Measurements from ENCODE around the gene B4GALT6.

Gene B4GALT6

GRCh38 chr18:31660763-31661162, 23.6 kb downstream of the B4GALT6 start:
- no peak for DNase-seq (ENCODE audit: low read depth in 1 of 2, low spot score in 1 of 2)

DNA sequence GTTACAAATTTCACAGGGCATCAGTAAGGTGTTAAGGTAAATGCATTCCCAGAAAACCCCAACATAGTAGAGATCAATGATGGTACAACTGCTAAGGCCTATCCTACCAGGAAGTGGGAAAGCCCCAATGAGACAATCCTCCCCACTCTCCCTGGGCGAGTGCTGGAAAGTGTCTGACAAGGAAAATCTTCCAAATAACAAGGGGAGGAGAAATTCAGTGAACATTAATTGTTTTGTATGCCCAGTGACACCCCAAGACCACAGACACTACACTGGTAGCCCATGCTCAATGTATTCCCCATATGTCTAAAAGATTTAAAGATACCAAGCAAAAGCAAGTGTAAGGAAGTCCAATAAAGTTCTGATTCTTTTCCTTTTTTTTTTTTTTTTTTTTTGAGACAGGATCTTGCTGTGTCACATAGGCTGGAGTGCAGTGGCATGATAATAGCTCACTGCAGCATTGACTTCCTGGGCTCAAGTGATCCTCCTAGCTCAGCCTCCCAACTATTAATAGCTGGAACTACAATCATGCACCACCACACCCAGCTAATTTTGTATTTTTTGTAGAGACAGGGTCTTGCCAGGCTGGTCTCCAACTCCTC, 24.7 kb downstream of the B4GALT6 start:
- no peak for DNase-seq (ENCODE audit: low read depth in 1 of 2, low spot score in 1 of 2)

DNA sequence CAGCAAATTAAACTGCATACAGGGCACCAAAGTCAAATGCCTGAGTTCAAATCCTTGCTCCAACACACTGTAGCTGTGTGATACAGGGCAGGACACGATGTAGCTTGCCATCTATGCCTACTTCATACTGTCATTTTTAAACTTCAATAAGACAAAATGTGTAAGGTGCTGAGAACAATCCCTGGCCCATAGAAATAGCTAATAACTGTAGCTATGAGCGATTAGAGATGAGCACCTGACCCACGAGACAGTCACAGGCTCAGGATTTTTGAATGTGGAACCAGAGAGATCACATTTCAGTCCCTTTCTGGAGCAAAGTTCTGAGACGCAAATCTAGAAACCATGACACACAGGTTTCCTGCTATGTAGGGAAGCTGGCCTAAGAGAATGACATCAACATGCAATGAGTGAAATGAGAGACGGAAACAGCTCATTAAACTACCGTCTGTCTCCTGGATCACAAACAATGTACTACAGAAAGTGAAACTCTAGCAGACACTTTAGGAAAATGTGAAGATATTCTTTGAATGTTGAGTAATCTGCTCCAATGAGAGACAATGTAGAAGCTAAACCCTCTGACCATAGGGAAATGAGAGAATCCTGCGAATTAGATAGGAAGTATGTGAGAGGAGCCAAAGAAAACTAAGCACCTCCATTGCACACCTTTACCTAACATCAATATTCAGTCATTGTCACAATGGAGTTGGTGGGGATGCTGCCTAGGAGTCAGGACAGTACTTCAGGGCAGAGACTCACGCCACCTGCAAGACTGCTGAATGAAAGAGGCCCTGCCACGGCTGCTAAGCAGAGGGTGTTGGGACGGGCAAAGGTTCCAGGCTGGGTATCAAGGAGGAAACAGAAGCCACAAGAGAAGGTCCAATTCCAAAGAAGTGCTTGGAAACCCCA, 25.5 kb downstream of the B4GALT6 start:
- DNase-seq (ENCODE audit: low read depth in 1 of 2, low spot score in 1 of 2): peak in 1 of 2 donors; percentile 16

GRCh38 chr18:31657823-31658669, 26.3 kb downstream of the B4GALT6 start:
- peak in 1 of 2 donors; percentile 21 for DNase-seq (ENCODE audit: low read depth in 1 of 2, low spot score in 1 of 2)

DNA sequence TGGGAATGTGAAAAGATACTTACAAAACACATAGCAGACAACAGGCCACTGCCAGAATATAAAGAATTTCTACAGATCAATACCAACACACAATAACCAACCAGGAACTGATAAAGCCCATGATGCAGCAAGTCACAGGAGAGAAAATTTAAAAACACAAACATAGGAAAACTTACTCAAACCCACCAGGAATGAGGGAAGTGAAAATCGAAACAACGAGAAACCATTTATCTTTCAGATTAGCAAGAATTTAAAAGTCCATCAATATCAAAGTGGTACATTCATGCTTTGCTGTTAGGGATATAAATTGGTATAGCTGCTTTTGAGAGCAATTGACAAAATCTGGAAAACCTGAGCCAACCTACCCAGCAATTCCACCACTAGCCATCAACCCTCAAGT, 27.6 kb downstream of the B4GALT6 start:
- no peak for DNase-seq (ENCODE audit: low read depth in 1 of 2, low spot score in 1 of 2)

DNA sequence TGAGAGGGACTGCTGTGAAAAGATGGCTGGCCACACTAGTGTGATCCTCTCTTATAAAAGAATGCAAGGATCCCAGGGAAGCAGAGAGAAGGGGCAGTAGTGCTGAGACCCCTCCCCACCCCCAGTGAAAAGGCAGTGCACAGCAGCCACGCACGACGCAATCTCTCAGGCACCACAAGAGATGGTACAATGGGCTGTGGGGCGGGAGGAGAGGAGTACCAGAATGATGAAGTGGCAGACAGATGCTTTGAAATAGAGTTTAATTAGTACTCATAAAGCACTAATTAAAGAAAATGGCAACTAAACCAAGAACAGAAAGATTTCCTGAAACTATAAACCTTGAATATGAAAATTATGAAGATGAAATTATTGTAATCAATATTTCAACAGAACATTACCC, 29.0 kb downstream of the B4GALT6 start:
- DNase-seq (ENCODE audit: low read depth in 1 of 2, low spot score in 1 of 2): no peak

DNA sequence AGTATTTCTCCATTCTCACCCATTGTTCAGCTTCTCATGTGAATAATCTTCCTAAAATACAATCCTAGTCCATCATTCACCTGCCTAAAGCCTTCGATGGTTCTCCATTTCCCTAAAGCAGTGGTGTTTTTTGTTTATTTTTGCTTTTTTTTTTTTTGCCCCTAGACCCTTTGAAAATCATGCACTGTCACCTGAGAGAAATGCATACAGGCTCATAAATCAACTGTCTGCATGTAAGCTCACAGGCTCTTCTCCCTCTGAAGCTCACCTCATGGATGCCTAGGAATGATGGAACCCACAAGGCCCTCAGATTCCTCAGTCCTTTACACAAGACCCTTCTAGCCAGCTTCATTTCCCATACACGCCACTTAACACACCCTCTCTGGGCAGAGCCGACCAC, 31.5 kb downstream of the B4GALT6 start:
- no peak for DNase-seq (ENCODE audit: low read depth in 1 of 2, low spot score in 1 of 2)

DNA sequence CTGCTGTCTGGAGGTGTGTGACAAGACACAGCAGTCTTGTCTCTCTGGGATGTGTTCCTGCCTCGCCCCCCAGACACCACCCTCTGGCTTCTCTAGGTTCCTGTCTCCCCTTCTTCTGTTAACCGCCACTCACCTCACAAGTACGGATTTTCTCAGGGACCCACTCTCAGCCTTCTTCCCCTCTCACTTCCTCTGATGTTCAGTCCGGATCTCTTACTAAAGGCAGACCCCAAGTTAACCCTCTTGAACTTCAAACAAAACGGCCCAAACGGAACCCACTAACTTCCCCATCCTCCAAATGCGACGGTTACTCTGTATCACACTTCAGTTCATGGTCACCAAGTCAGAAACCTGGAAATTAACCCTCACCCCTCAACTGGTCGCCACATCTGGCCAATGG, 32.0 kb downstream of the B4GALT6 start:
- DNase-seq (ENCODE audit: low read depth in 1 of 2, low spot score in 1 of 2): no peak

- DNase-seq (ENCODE audit: low read depth in 1 of 2, low spot score in 1 of 2): no peak
Observed at GRCh38 chr18:31651369-31651768, 33.0 kb downstream of the B4GALT6 start.

- no peak for DNase-seq (ENCODE audit: low read depth in 1 of 2, low spot score in 1 of 2)
Observed at GRCh38 chr18:31649978-31650719, 34.2 kb downstream of the B4GALT6 start.

GRCh38 chr18:31649449-31649848, 34.9 kb downstream of the B4GALT6 start:
- DNase-seq (ENCODE audit: low read depth in 1 of 2, low spot score in 1 of 2): no peak

GRCh38 chr18:31648966-31649429, 35.4 kb downstream of the B4GALT6 start:
- DNase-seq (ENCODE audit: low read depth in 1 of 2, low spot score in 1 of 2): no peak

GRCh38 chr18:31648458-31648857, 35.9 kb downstream of the B4GALT6 start:
- no peak for DNase-seq (ENCODE audit: low read depth in 1 of 2, low spot score in 1 of 2)

DNA sequence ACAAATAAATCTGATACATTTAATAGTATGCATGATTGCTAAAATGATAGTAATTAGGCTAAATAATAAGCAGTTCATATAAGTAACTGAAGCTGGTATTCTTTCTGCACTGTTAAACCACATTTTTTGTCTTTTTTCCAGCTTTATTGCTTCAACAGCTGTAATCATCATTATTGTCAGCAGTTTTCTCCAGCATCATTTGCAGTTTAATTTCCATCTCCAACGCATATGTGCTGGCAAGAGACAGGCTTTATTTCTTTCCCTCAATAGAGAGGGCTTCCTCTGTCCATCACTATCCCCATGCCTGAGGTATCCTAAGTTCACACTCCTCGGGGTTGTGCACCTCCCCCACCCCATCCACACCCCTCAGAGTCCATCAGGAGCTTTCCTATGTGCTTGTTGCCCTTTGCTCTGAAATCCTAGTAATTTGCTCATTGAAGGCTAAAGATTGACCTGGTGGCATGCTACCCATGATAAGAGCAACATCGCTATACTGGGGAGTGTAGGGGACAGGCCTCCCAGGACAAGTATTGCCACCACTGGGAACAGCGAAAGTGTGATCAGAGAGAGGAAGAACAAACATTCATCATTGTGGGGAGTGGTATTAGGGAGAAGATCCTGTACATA, 37.1 kb downstream of the B4GALT6 start:
- DNase-seq (ENCODE audit: low read depth in 1 of 2, low spot score in 1 of 2): no peak

GRCh38 chr18:31646332-31647126, 37.9 kb downstream of the B4GALT6 start:
- no peak for DNase-seq (ENCODE audit: low read depth in 1 of 2, low spot score in 1 of 2)

DNA sequence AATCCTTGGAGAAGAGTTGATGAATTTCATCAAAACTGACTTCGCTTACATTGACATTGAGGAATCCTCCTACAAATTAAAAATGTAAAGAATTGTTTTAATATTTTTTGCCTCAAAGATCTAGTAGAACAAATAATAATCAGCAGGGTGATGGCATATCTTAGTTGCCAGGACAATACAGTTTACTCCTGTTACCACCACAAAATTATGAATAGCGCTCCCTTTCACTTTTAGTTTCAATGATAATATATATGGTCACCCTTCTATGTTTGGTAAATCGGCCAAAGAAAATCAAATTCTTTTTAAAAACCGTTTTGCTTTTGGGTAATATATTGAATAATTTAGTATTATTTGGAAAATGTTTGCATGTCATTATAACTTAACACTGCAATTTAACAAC, 39.0 kb downstream of the B4GALT6 start:
- no peak for DNase-seq (ENCODE audit: low read depth in 1 of 2, low spot score in 1 of 2)

DNA sequence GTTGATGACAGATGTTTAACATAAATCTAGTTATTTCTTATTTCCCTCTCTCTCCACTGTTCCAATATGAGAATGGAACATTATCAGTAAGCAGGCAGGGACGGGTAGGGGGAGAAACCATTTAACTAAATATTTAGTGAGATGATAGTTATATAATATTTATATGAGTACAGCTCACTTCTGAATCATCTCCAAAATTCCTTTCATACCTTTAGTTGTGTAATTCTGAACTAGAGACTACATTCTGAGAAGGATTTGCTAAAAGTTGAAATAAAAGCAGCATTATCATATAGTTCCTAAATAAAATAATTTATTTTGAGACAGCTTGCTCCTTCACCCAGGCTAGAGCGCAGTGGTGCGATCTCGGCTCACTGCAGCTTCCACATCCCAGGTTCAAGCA, 41.4 kb downstream of the B4GALT6 start:
- no peak for DNase-seq (ENCODE audit: low read depth in 1 of 2, low spot score in 1 of 2)

DNA sequence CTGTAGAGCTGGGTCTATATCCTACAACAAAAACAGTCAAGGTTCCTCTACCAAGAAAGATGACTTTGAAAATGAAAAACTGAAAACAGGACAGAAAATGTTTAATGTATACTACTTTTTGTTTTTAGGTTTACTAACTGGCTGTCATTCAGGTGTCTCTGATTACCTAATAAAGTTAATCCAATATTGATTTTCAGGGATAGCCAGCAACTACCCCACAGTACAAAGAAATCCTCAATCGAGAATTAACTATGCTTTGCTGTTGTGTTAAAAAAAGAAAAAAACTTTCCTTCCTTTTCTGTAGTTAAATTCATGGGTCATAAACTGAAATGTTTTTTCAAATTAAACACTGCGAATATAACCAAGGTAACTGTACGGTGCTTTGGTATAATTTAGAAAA, 46.9 kb downstream of the B4GALT6 start:
- no peak for DNase-seq (ENCODE audit: low read depth in 1 of 2, low spot score in 1 of 2)

DNA sequence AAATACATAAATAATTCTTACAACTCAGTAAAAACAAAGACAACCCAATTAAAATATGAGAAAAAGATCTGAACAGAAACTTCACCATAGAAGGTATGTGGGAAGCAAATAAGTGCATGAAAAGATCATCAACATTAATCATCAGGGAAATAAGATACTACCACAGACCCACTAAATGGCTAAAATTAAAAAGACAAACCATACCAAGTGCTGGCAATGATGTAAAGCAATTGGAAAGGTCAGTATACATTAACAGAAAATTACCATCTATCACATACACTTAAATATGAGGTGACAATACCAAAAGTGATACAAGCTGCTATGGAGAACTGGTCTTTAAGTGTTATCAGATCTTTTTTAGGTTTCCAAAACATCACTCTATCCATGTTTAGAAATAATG, 48.0 kb downstream of the B4GALT6 start:
- DNase-seq (ENCODE audit: low read depth in 1 of 2, low spot score in 1 of 2): no peak

GRCh38 chr18:31634331-31634713, 50.1 kb downstream of the B4GALT6 start:
- DNase-seq (ENCODE audit: low read depth in 1 of 2, low spot score in 1 of 2): no peak

All from activated CD4-positive, alpha-beta T cell treated with anti-CD3 and anti-CD28 coated beads, Interleukin-2, amount 50 U/mL, for 24 hours (primary cell).